ENCODE measurements around the gene ARFGAP3.

ARFGAP3 gene

DNA sequence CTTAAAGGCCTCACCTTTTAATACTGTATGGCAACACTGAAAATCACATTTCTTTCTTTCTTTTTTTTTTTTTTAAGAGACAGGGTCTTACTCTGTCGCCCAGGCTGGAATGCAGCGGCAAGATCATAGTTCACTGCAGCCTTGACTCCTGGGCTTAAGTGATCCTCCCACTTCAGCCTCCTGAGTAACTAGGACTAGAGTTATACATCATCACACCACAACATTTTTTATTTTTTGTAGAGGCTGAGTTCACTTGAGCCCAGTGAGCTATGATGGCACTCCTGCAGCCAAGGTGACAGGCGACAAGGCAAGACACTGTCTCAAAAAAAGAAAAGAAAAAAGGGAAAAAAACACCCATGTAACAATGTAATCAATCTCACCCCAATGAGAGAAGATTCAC lies 10.0 kb downstream of the ARFGAP3 start:
- no peaks in the 10 kb centered on the region for H3K9me3 ChIP-seq (ENCODE audit: low read depth, low read length)
- no peak for TF ChIP-seq FOXP2 (optimal IDR thresholded peaks at IDR 0.05; ENCODE audit: control extremely low read depth, extremely low read length, insufficient read depth)
- TF ChIP-seq POLR2AphosphoS5 (IDR thresholded peaks at IDR 0.05; ENCODE audit: borderline replicate concordance, low read depth, low read length) = no peak
- TF ChIP-seq EZH2 (IDR thresholded peaks at IDR 0.05) = no peak
- H3K4me3 ChIP-seq = no peak overlapping the region
- H3K27ac ChIP-seq = no peak overlapping the region
- no peak overlapping the region for H3K9ac ChIP-seq (ENCODE audit: insufficient read length)
- DNase-seq (ENCODE audit: low read depth, low spot score) = no peak
- H3K36me3 ChIP-seq (ENCODE audit: insufficient read depth, low read length) = no peaks in the 10 kb centered on the region; the same call in 1 of the 2 replicates

DNA sequence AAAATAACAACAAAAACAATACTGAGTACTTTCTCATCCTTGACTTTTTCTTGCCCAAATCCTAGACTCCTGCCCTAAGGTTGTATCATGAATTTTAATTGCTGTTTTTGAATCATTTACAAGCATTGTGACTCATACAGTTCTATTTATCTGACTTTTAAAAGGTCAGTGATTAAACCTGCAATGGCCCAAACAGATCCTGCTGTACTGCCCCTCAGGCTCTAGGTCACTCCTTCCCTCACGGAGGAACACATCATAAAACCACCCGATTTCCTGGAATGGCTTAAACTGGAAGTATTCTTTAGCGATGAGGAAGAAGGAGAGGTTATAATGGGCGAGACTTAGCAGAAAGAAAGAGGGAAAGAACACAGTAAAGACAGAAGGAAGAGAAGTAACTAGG lies 12.3 kb downstream of the ARFGAP3 start:
- no peak overlapping the region for H3K27ac ChIP-seq
- no peak for DNase-seq (ENCODE audit: low read depth, low spot score)
- H3K9ac ChIP-seq (ENCODE audit: insufficient read length) = no peak overlapping the region
- H3K4me3 ChIP-seq = no peak overlapping the region
- no peaks in the 10 kb centered on the region; the same call in 1 of the 2 replicates for H3K36me3 ChIP-seq (ENCODE audit: insufficient read depth, low read length)
- TF ChIP-seq EZH2 (IDR thresholded peaks at IDR 0.05) (no peak), FOXP2 (optimal IDR thresholded peaks at IDR 0.05; ENCODE audit: control extremely low read depth, extremely low read length, insufficient read depth) (no peak)
- H3K9me3 ChIP-seq (ENCODE audit: low read depth, low read length) = no peaks in the 10 kb centered on the region

DNA sequence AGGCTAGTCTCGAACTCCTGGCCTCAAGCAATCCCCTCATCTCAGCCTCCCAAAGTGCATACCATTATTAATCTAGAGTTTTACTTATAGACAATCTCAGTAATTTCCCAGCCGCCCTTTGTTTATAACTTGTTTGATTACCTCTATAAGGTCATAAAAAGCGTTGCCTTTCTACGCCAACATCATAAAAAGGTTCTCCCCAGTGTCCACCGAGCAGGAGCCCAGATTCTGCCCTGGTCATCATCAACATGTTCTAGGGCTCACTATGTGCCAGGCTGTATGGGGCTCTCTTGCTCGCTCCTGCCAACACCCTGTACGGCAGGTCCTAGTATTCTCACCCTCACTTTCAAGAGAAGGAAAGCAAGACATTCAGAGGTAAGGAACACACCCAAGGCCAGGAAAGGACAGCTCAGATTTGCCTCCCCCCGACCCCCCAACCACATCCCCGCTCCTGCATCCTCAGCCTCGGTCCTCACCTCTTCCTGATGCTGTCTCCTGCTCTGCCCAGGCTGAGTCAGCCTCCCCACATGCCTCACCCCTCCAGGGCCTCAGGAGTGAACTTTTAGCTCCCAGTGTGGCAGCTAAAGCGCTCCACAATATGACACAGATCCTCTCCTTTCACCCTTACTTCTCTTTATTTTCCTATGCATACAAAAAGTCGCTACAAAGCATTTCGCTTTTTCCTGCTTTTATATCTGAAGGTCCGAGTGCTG lies 14.3 kb downstream of the ARFGAP3 start:
- Histone ChIP-seq H3K27ac (no peak overlapping the region), H3K36me3 (ENCODE audit: insufficient read depth, low read length) (no peaks in the 10 kb centered on the region; the same call in 1 of the 2 replicates)

DNA sequence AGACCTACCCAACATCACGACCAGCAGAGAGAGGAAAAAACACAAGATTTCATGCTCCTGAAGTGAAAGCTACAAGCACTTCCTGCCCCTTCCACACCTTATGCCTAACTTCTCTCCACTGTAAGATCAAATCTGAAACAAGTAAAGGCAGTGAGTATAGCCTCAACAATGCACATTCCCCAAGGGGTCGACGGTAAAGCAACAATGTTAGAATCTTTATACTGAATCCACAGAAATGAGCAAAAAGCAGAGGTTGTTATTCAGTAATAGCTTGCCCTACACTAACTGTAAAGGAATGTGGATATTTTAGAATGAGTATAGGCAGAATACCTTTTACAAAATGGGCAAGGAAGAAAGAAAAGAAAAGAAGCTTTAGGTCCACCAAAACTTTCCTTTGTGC lies 15.6 kb downstream of the ARFGAP3 start:
- TF ChIP-seq POLR2AphosphoS5 (IDR thresholded peaks at IDR 0.05; ENCODE audit: borderline replicate concordance, low read depth, low read length) (no peak), EZH2 (IDR thresholded peaks at IDR 0.05) (no peak), FOXP2 (optimal IDR thresholded peaks at IDR 0.05; ENCODE audit: control extremely low read depth, extremely low read length, insufficient read depth) (no peak)
- H3K4me3 ChIP-seq = no peak overlapping the region
- no peak overlapping the region for H3K9ac ChIP-seq (ENCODE audit: insufficient read length)
- no peaks in the 10 kb centered on the region for H3K9me3 ChIP-seq (ENCODE audit: low read depth, low read length)
- H3K27ac ChIP-seq = no peak overlapping the region
- DNase-seq (ENCODE audit: low read depth, low spot score) = no peak
- peaks cover 3% of the 10 kb centered on the region; the same call in 1 of the 2 replicates for H3K36me3 ChIP-seq (ENCODE audit: insufficient read depth, low read length)

More for the DNA sequence above, 14.3 kb downstream of the ARFGAP3 start:
- Histone ChIP-seq H3K4me3 (no peak overlapping the region), H3K9me3 (ENCODE audit: low read depth, low read length) (no peaks in the 10 kb centered on the region), H3K9ac (ENCODE audit: insufficient read length) (no peak overlapping the region)
- DNase-seq (ENCODE audit: low read depth, low spot score) = no peak
- TF ChIP-seq POLR2AphosphoS5 (IDR thresholded peaks at IDR 0.05; ENCODE audit: borderline replicate concordance, low read depth, low read length) (no peak), FOXP2 (optimal IDR thresholded peaks at IDR 0.05; ENCODE audit: control extremely low read depth, extremely low read length, insufficient read depth) (no peak), EZH2 (IDR thresholded peaks at IDR 0.05) (no peak)

GRCh38 chr22:42837556-42837955 lies 19.5 kb downstream of the ARFGAP3 start:
- DNase-seq (ENCODE audit: low read depth, low spot score) = no peak
- H3K4me3 ChIP-seq = no peak overlapping the region
- H3K36me3 ChIP-seq (ENCODE audit: insufficient read depth, low read length) = peaks cover 6% of the 10 kb centered on the region; the same call in 1 of the 2 replicates
- TF ChIP-seq POLR2AphosphoS5 (IDR thresholded peaks at IDR 0.05; ENCODE audit: borderline replicate concordance, low read depth, low read length) (no peak), FOXP2 (optimal IDR thresholded peaks at IDR 0.05; ENCODE audit: control extremely low read depth, extremely low read length, insufficient read depth) (no peak), EZH2 (IDR thresholded peaks at IDR 0.05) (no peak)
- H3K9ac ChIP-seq (ENCODE audit: insufficient read length) = no peak overlapping the region
- no peaks in the 10 kb centered on the region for H3K9me3 ChIP-seq (ENCODE audit: low read depth, low read length)
- H3K27ac ChIP-seq = no peak overlapping the region

DNA sequence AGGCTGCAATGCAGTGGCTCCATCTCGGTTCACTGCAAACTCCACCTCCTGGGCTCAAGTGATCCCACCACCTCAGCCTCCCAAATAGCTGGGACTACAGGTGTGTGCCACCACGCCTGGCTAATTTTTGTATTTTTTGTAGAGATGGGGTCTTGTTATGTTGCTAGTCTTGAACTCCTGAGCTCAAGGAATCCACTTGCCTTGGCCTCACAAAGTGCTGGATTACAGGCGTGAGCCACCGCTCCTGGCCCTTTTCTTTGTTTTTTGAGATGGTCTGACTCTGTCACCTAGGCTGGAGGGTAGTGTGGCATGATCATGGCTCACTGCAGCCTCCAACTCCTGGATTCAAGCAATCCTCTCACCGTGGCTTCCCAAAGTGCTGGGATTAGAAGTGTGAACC lies 21.0 kb downstream of the ARFGAP3 start:
- Histone ChIP-seq H3K36me3 (ENCODE audit: insufficient read depth, low read length) (peaks cover 14% of the 10 kb centered on the region; the same call in 1 of the 2 replicates), H3K4me3 (no peak overlapping the region), H3K9ac (ENCODE audit: insufficient read length) (no peak overlapping the region), H3K9me3 (ENCODE audit: low read depth, low read length) (no peaks in the 10 kb centered on the region), H3K27ac (no peak overlapping the region)
- TF ChIP-seq EZH2 (IDR thresholded peaks at IDR 0.05) = no peak
- no peak for TF ChIP-seq POLR2AphosphoS5 (IDR thresholded peaks at IDR 0.05; ENCODE audit: borderline replicate concordance, low read depth, low read length)
- TF ChIP-seq FOXP2 (optimal IDR thresholded peaks at IDR 0.05; ENCODE audit: control extremely low read depth, extremely low read length, insufficient read depth) = no peak
- no peak for DNase-seq (ENCODE audit: low read depth, low spot score)

DNA sequence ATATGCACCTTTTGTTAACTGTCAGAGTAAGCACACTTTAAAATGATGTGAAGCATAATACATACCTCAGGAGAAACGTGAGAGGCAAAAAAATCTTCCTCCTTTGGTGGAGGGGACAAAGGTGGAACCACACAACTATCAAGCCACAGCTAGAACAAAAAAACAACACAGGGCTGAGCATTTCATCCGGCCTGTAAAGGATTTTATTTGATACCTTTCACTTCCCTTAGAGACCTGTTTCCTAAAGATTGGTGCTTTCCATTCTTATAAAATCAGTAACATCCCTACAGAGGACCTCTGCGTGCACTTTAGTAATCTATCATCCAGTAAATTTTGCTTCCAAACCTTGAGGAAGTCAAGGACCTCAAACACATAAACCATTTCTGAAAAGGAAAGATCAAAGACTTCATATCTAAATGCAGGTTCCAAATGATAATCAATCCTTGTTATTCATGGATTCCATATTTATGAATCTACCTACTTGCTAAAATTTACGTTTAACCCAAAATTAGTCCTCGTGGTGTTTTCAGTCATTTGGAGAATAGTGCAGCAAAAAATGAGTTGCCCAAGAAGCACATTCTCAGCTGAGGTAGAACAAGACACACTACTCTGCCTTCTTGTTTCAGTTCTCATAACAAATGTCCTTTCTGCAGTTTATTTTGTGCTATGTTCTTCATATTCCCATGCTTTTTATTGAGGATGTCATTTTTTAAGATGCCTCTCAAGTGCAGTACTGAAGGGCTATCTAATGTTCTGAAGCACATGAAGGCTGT lies 22.7 kb downstream of the ARFGAP3 start:
- no peak overlapping the region for H3K27ac ChIP-seq
- H3K9me3 ChIP-seq (ENCODE audit: low read depth, low read length) = no peaks in the 10 kb centered on the region
- no peak for DNase-seq (ENCODE audit: low read depth, low spot score)
- no peak overlapping the region for H3K9ac ChIP-seq (ENCODE audit: insufficient read length)
- H3K4me3 ChIP-seq = no peak overlapping the region
- peaks cover 17% of the 10 kb centered on the region; the same call in 1 of the 2 replicates for H3K36me3 ChIP-seq (ENCODE audit: insufficient read depth, low read length)
- no peak for TF ChIP-seq EZH2 (IDR thresholded peaks at IDR 0.05)
- TF ChIP-seq FOXP2 (optimal IDR thresholded peaks at IDR 0.05; ENCODE audit: control extremely low read depth, extremely low read length, insufficient read depth) = no peak
- no peak for TF ChIP-seq POLR2AphosphoS5 (IDR thresholded peaks at IDR 0.05; ENCODE audit: borderline replicate concordance, low read depth, low read length)

DNA sequence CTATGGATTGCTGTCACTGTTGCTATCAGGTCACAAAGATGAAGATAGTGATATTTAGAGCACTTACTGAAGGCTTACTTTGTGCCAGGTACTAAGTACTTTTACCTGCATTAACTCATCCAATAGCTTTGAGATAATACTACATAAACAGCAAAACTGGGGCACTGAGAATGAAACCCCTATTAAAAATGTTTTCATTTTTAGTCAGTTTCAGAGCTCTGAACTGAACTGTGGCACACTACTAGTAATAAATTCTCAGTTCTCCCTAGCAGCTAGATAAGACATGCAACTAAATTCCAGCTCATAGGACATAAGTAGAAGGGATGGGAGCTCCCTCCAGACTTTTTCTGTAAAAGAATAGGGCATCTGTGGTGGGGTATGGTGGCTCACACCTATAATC lies 24.0 kb downstream of the ARFGAP3 start:
- DNase-seq (ENCODE audit: low read depth, low spot score) = no peak
- peaks cover 17% of the 10 kb centered on the region; the same call in 1 of the 2 replicates for H3K36me3 ChIP-seq (ENCODE audit: insufficient read depth, low read length)

More for the DNA sequence above, 24.0 kb downstream of the ARFGAP3 start:
- H3K9ac ChIP-seq (ENCODE audit: insufficient read length) = no peak overlapping the region
- H3K4me3 ChIP-seq = no peak overlapping the region
- TF ChIP-seq POLR2AphosphoS5 (IDR thresholded peaks at IDR 0.05; ENCODE audit: borderline replicate concordance, low read depth, low read length) = no peak
- no peaks in the 10 kb centered on the region for H3K9me3 ChIP-seq (ENCODE audit: low read depth, low read length)
- H3K27ac ChIP-seq = no peak overlapping the region

All from SK-N-MC (cell line).